OCI-LY7 (cell line): Measurements from ENCODE around the gene OGDH. TPM values are rescaled to one million over a fixed set of nuclear protein-coding genes. Genes with fewer than 3 reads are reported as not detected.
A peak's percentile ranks its signal among the peaks of the same experiment; 100 is the strongest.

Experiments used
- BruUV-seq: library from RNA; stranded (reverse); fragments of 400-500 nt; replicated peaks from 2 replicates; lab custom pipeline; 2021; lab: Mats Ljungman, UMichigan
- CTCF ChIA-PET: fragments of 300-600 bp; sonication (Branson Sonifier 250); formaldehyde crosslinking; loops from one replicate; lab custom pipeline; 2022; ENCODE audit warnings: antibody characterized with exemption; ENCODE audit not compliant: unreplicated experiment; lab: Charles Lee
- POLR2A ChIA-PET: fragments of 300-600 bp; sonication (Branson Sonifier 250); formaldehyde crosslinking; loops from one replicate; lab custom pipeline; 2022; ENCODE audit warnings: antibody characterized with exemption; lab: Charles Lee
- DNase-seq: peaks from one replicate; pipeline ENCODE4 v3.0.0-alpha.2; 2015; ENCODE audit warnings: low spot score
- H2AFZ ChIP-seq: fragments of 200-600 bp; sonication (generic), shearing (Covaris generic); 2 replicates; pipeline ENCODE4 v1.6.1; 2014; ENCODE audit warnings: mild to moderate bottlenecking, antibody characterized with exemption, low read length, moderate library complexity
- H3K27ac ChIP-seq: fragments of 200-600 bp; sonication (generic); 2 replicates; pipeline ENCODE4 v1.5.1; 2014; ENCODE audit warnings: mixed run types, low read depth, mild to moderate bottlenecking, moderate library complexity, low read length, inconsistent platforms; ENCODE audit not compliant: poor library complexity, severe bottlenecking
- H3K36me3 ChIP-seq: fragments of 200-600 bp; sonication (generic); 2 replicates; pipeline ENCODE4 v1.6.1; 2014; ENCODE audit warnings: mild to moderate bottlenecking, antibody characterized with exemption, low read length, moderate library complexity, mixed read lengths; ENCODE audit not compliant: insufficient read depth
- H3K4me1 ChIP-seq: fragments of 200-600 bp; sonication (generic); 2 replicates; pipeline ENCODE4 v1.5.1; 2014; ENCODE audit warnings: mild to moderate bottlenecking, low read length; ENCODE audit not compliant: insufficient read depth, poor library complexity, severe bottlenecking
- H3K4me2 ChIP-seq: fragments of 200-600 bp; sonication (generic); 2 replicates; pipeline ENCODE4 v1.6.1; 2014; ENCODE audit warnings: mild to moderate bottlenecking, low read length
- H3K4me3 ChIP-seq: fragments of 200-600 bp; sonication (generic); 2 replicates; pipeline ENCODE4 v1.5.1; 2014; ENCODE audit warnings: mild to moderate bottlenecking, low read depth, low read length; ENCODE audit not compliant: poor library complexity, severe bottlenecking
- H3K79me2 ChIP-seq: fragments of 200-600 bp; sonication (generic); 2 replicates; pipeline ENCODE4 v1.6.1; 2016; ENCODE audit warnings: low read depth, mild to moderate bottlenecking, low read length, moderate library complexity, mixed read lengths; ENCODE audit not compliant: insufficient read depth
- H3K9me2 ChIP-seq: fragments of 200-600 bp; sonication (generic); 2 replicates; pipeline ENCODE4 v1.6.1; 2016; ENCODE audit warnings: mild to moderate bottlenecking, low read length, mixed read lengths; ENCODE audit not compliant: insufficient read depth
- H3K9me3 ChIP-seq: fragments of 200-600 bp; sonication (generic); 2 replicates; pipeline ENCODE4 v1.6.1; 2014; ENCODE audit warnings: mild to moderate bottlenecking, mixed run types, low read length, mixed read lengths
- H4K20me1 ChIP-seq: fragments of 200-600 bp; sonication (generic); 2 replicates; pipeline ENCODE4 v1.6.1; 2014; ENCODE audit warnings: mild to moderate bottlenecking, antibody characterized with exemption, low read length, moderate library complexity, mixed read lengths; ENCODE audit not compliant: insufficient read depth
- CTCF ChIP-seq: fragments of 200-600 bp; sonication (generic); conservative IDR thresholded peaks from 2 replicates; pipeline ENCODE4 v1.5.1; 2014; ENCODE audit warnings: mild to moderate bottlenecking, antibody characterized with exemption, low read length, moderate library complexity, mixed read lengths
- EZH2phosphoT487 ChIP-seq: fragments of 200-600 bp; sonication (generic); IDR thresholded peaks from 2 replicates; pipeline ENCODE4 v1.6.1; 2018; ENCODE audit warnings: low read depth, borderline replicate concordance, mild to moderate bottlenecking, mixed run types, antibody characterized with exemption, low read length, moderate library complexity, mixed read lengths
- intact Hi-C: fragments of 100-400 bp; cut with micrococcal nuclease; formaldehyde crosslinking; loops from one replicate; pipeline ENCODE4 v1.10.0; 2022; ENCODE audit not compliant: unreplicated experiment
- total RNA-seq, 2 experiments: library from RNA; depleted of rRNA in 1 of 2; stranded (reverse); fragments of >200 nt in 1 of 2; shearing (Covaris generic) in 1 of 2; gene quantifications; 2 replicates each; pipeline ENCODE4 v1.2.3, GENCODE V29; 2014 to 2022

OGDH gene
- total RNA-seq, 2 experiments from 2014 or later: 47.6 to 70.9 TPM

GRCh38 chr7:44580945-44581878 lies 25.2 kb upstream of the OGDH start:
- TF ChIP-seq CTCF: no peak
- TF ChIP-seq EZH2phosphoT487: no peak
- intact Hi-C loops: loop anchor here (5.0 kb wide), 1 partner anchor 416 kb away; no protein-coding TSS in a partner anchor
- peak; percentile 72 for DNase-seq
- ChIA-PET POLR2A (interaction anchor here (1.0 to 2.1 kb wide), 4 partner anchors 8 to 269 kb away, joined by 3 to 16 read pairs (median 4); partner anchors contain the start of genes DDX56 and H2AZ2), CTCF (interaction anchor here (1.7 kb wide), 1 partner anchor 16 kb away, joined by 4 read pairs; no protein-coding TSS in a partner anchor)
- Histone ChIP-seq H3K4me1 (peaks cover 19% of the 10 kb centered on the region), H4K20me1 (peaks cover 5% of the 10 kb centered on the region; the same call in 1 of the 2 replicates), H3K4me3 (peak overlapping the region; percentile 84), H3K79me2 (peaks cover 29% of the 10 kb centered on the region; the same call in 1 of the 2 replicates), H3K27ac (peak overlapping the region; percentile 68), H2AFZ (peak overlapping the region; percentile 29; the same call in 1 of the 2 replicates), H3K4me2 (peak overlapping the region; percentile 97), H3K9me3 (no peaks in the 10 kb centered on the region), H3K9me2 (no peaks in the 10 kb centered on the region), H3K36me3 (peaks cover 37% of the 10 kb centered on the region)
- BruUV-seq: no TSS peak

- H3K27ac ChIP-seq: peak within 1 kb of the TSS; percentile 68
- H3K4me2 ChIP-seq: peak within 1 kb of the TSS; percentile 97
- peak within 1 kb of the TSS; percentile 89 for H2AFZ ChIP-seq
- BruUV-seq: no TSS peak
- peaks cover 35% of the 10 kb centered on the region for H3K36me3 ChIP-seq
- peaks cover 19% of the 10 kb centered on the region for H3K4me1 ChIP-seq
- intact Hi-C loops: loop anchor here (2.0 to 5.0 kb wide), 2 partner anchors 167 to 415 kb away; partner anchors contain the start of gene ZMIZ2
- H3K79me2 ChIP-seq: peaks cover 29% of the 10 kb centered on the region; the same call in 1 of the 2 replicates
- no peaks in the 10 kb centered on the region for H3K9me2 ChIP-seq
- CTCF ChIA-PET: interaction anchor here (0.7 to 1.7 kb wide), 2 partner anchors 16 to 150 kb away, joined by 3 to 4 read pairs; no protein-coding TSS in a partner anchor
- POLR2A ChIA-PET: interaction anchor here (1.0 to 2.1 kb wide), 7 partner anchors 9 to 268 kb away, joined by 3 to 16 read pairs (median 3); partner anchors contain the start of genes DDX56 and H2AZ2
- H3K9me3 ChIP-seq: no peaks in the 10 kb centered on the region
- peak within 1 kb of the TSS; percentile 84 for H3K4me3 ChIP-seq
- no peak for TF ChIP-seq EZH2phosphoT487
- TF ChIP-seq CTCF: no peak
- DNase-seq: peak; percentile 99
- peaks cover 5% of the 10 kb centered on the region; the same call in 1 of the 2 replicates for H4K20me1 ChIP-seq
Measured at GRCh38 chr7:44581879-44582603, 24.4 kb upstream of the OGDH start, which contains the start of gene TMED4. Gene TMED4 (minus strand): TSS chr7:44582231. CDS start chr7:44582206, 25 bp downstream.
